Panc1 (cell line): ENCODE measurements around the gene CD34. TPM values are rescaled to one million over a fixed set of nuclear protein-coding genes. Genes with fewer than 3 reads are reported as not detected.

Experiments
- ATAC-seq: fragments of 200-7000 bp; cut with Tn5 transposase; 2 replicates; pipeline ENCODE4 v1.9.1; 2020; ENCODE audit warnings: mild to moderate bottlenecking, moderate library complexity
- BruUV-seq: library from RNA; stranded (reverse); fragments of 400-500 nt; replicated peaks from 2 replicates; lab custom pipeline; 2021; lab: Mats Ljungman, UMichigan
- CTCF ChIA-PET: fragments of 300-600 bp; sonication (Branson Sonifier 250); formaldehyde crosslinking; loops from one replicate; lab custom pipeline; 2022; ENCODE audit warnings: antibody characterized with exemption; lab: Charles Lee
- POLR2A ChIA-PET: fragments of 300-600 bp; sonication (Branson Sonifier 250); formaldehyde crosslinking; loops from one replicate; lab custom pipeline; 2022; ENCODE audit warnings: antibody characterized with exemption; lab: Charles Lee
- DNase-seq: peaks from one replicate; pipeline ENCODE4 v3.0.0-alpha.2; 2010; ENCODE audit warnings: low read depth, low spot score
- H3K27ac ChIP-seq: 2 replicates; pipeline ENCODE4 v1.5.1; 2011; ENCODE audit warnings: mild to moderate bottlenecking, low read length, inconsistent platforms
- H3K27me3 ChIP-seq: fragments of 200-500 bp; sonication (Bioruptor generic); 2 replicates; pipeline ENCODE4 v1.6.0; 2014; ENCODE audit warnings: low read length, inconsistent platforms; ENCODE audit not compliant: control insufficient read depth, insufficient read depth
- H3K36me3 ChIP-seq: fragments of 200-500 bp; sonication (Bioruptor generic); 2 replicates; pipeline ENCODE4 v1.5.1; 2014; ENCODE audit warnings: inconsistent platforms, mild to moderate bottlenecking, low read length, moderate library complexity; ENCODE audit not compliant: control insufficient read depth, insufficient read depth
- H3K4me1 ChIP-seq: 2 replicates; pipeline ENCODE4 v1.5.1; 2011; ENCODE audit warnings: inconsistent platforms, mild to moderate bottlenecking, low read length, moderate library complexity; ENCODE audit not compliant: control insufficient read depth, insufficient read depth
- H3K4me3 ChIP-seq, 2 experiments: 2 replicates each; pipeline ENCODE4 v1.5.1; 2011 to 2012; ENCODE audit warnings: low read depth in 2 of 2, low read length in 2 of 2, mild to moderate bottlenecking in 2 of 2, inconsistent platforms in 1 of 2, moderate library complexity in 1 of 2
- H3K9me3 ChIP-seq: fragments of 200-500 bp; sonication (Bioruptor generic); 2 replicates; pipeline ENCODE4 v1.5.1; 2014; ENCODE audit warnings: low read depth, mild to moderate bottlenecking, inconsistent platforms, low read length, moderate library complexity; ENCODE audit not compliant: control insufficient read depth, insufficient read depth
- CTCF ChIP-seq: fragments of 450-650 bp; IDR thresholded peaks from 2 replicates; pipeline ENCODE4 v1.5.1; 2017; ENCODE audit warnings: mild to moderate bottlenecking
- POLR2AphosphoS5 ChIP-seq: IDR thresholded peaks from 2 replicates; pipeline ENCODE4 v1.6.1; 2012; ENCODE audit warnings: mild to moderate bottlenecking, low read depth, low read length, moderate library complexity
- REST ChIP-seq, 2 experiments: IDR thresholded peaks; 2 replicates each; pipeline ENCODE4 v1.6.1; 2011 to 2012; ENCODE audit warnings: low read depth in 2 of 2, control low read depth in 1 of 2, low read length in 1 of 2, mild to moderate bottlenecking in 1 of 2, moderate library complexity in 1 of 2; ENCODE audit not compliant: insufficient read depth in 1 of 2
- SIN3A ChIP-seq: IDR thresholded peaks from 2 replicates; pipeline ENCODE4 v1.6.1; 2012; ENCODE audit warnings: low read depth, mild to moderate bottlenecking, low read length, moderate library complexity, borderline replicate concordance; ENCODE audit not compliant: insufficient read depth
- TCF7L2 ChIP-seq: IDR thresholded peaks from 2 replicates; pipeline ENCODE4 v1.6.1; 2011; ENCODE audit warnings: mild to moderate bottlenecking, low read depth, low read length, inconsistent platforms
- in situ Hi-C: cut with HindIII; loops from 2 replicates; pipeline ENCODE4 v1.10.0; 2016; ENCODE audit warnings: low sequenced_read_pairs, low pct_unique_long_range_greater_than_20kb
- intact Hi-C: fragments of 100-400 bp; cut with micrococcal nuclease; formaldehyde crosslinking; loops from one replicate; pipeline ENCODE4 v1.10.0; 2022; ENCODE audit not compliant: unreplicated experiment
- total RNA-seq: library from RNA; stranded (reverse); gene quantifications from one replicate; pipeline ENCODE4 v1.2.1, GENCODE V29; 2021; ENCODE audit not compliant: unreplicated experiment

CD34 gene
- total RNA-seq, 1 experiment from 2014 or later: 0.15 TPM

GRCh38 chr1:207861442-207862177, 49.3 kb downstream of the CD34 start:
- no peak overlapping the region for H3K27ac ChIP-seq
- intact Hi-C loops: no loop called here
- H3K36me3 ChIP-seq: no peaks in the 10 kb centered on the region
- in situ Hi-C loops: no loop called here
- H3K9me3 ChIP-seq: no peaks in the 10 kb centered on the region
- CTCF ChIA-PET: no interaction called here
- no TSS peak for BruUV-seq
- no peaks in the 10 kb centered on the region for H3K4me1 ChIP-seq
- no peaks in the 10 kb centered on the region for H3K27me3 ChIP-seq
- no peak for TF ChIP-seq REST (IDR thresholded peaks at IDR 0.05; ENCODE audit: insufficient read depth in 1 of 2, low read depth in 2 of 2, low read length in 1 of 2)
- TF ChIP-seq SIN3A: no peak
- TF ChIP-seq TCF7L2: no peak
- TF ChIP-seq POLR2AphosphoS5: no peak
- TF ChIP-seq CTCF: no peak
- DNase-seq (no peak), ATAC-seq (no peak)
- H3K4me3 ChIP-seq: no peak overlapping the region
- POLR2A ChIA-PET: no interaction called here

GRCh38 chr1:207860531-207860930, 50.4 kb downstream of the CD34 start:
- in situ Hi-C loops: no loop called here
- ChIA-PET POLR2A (no interaction called here), CTCF (no interaction called here)
- TF ChIP-seq POLR2AphosphoS5: no peak
- TF ChIP-seq SIN3A: no peak
- TF ChIP-seq REST (IDR thresholded peaks at IDR 0.05; ENCODE audit: insufficient read depth in 1 of 2, low read depth in 2 of 2, low read length in 1 of 2): no peak
- no peak for TF ChIP-seq CTCF
- TF ChIP-seq TCF7L2: no peak
- Histone ChIP-seq H3K27ac (no peak overlapping the region), H3K36me3 (no peaks in the 10 kb centered on the region), H3K4me3 (no peak overlapping the region), H3K27me3 (no peaks in the 10 kb centered on the region), H3K4me1 (no peaks in the 10 kb centered on the region), H3K9me3 (no peaks in the 10 kb centered on the region)
- ATAC-seq: no peak
- intact Hi-C loops: no loop called here
- DNase-seq: no peak
- BruUV-seq: no TSS peak
